WTC11 (cell line): ENCODE data around the gene NEUROG1. TPM values are rescaled to one million over a fixed set of nuclear protein-coding genes. Genes with fewer than 3 reads are reported as not detected.

Source experiments
- ATAC-seq: fragments of 200-7000 bp; cut with Tn5 transposase; 2 replicates; pipeline ENCODE4 v1.10.0; 2021; ENCODE audit warnings: mild to moderate bottlenecking, moderate library complexity
- CTCF ChIA-PET: fragments of 300-600 bp; sonication (Branson Sonifier 250); formaldehyde crosslinking; loops from one replicate; lab custom pipeline; 2021; ENCODE audit warnings: antibody characterized with exemption; lab: Charles Lee
- POLR2A ChIA-PET: fragments of 350-600 bp; sonication (Branson Sonifier 250); formaldehyde crosslinking; loops from one replicate; lab custom pipeline; 2021; ENCODE audit warnings: antibody characterized with exemption; lab: Charles Lee
- DNase-seq: peaks from one replicate; pipeline ENCODE4 v3.0.0; 2021; ENCODE audit warnings: low spot score
- H3K27ac Mint-ChIP-seq: 2 replicates; pipeline ENCODE4 v1.8.0; 2021; ENCODE audit warnings: mixed read lengths
- H3K27me3 Mint-ChIP-seq: 2 replicates; pipeline ENCODE4 v1.8.0; 2021; ENCODE audit warnings: low read depth, mild to moderate bottlenecking, moderate library complexity, mixed read lengths
- H3K36me3 Mint-ChIP-seq: 2 replicates; pipeline ENCODE4 v1.8.0; 2021; ENCODE audit warnings: mixed read lengths
- H3K4me1 Mint-ChIP-seq: 2 replicates; pipeline ENCODE4 v1.8.0; 2022; ENCODE audit warnings: mixed read lengths
- H3K4me3 Mint-ChIP-seq: 2 replicates; pipeline ENCODE4 v1.8.0; 2021; ENCODE audit warnings: mild to moderate bottlenecking, moderate library complexity, mixed read lengths
- H3K9me3 Mint-ChIP-seq: 2 replicates; pipeline ENCODE4 v1.8.0; 2021; ENCODE audit warnings: mixed read lengths
- ATF3 ChIP-seq: sonication (generic); formaldehyde crosslinking; conservative IDR thresholded peaks from 2 replicates; pipeline ENCODE4 v1.8.1; 2022; ENCODE audit warnings: mild to moderate bottlenecking, missing genetic modification reagents
- CBFB ChIP-seq: sonication (generic); formaldehyde crosslinking; IDR thresholded peaks from 2 replicates; pipeline ENCODE4 v1.8.1; 2022; ENCODE audit warnings: mild to moderate bottlenecking, low read depth, missing genetic modification reagents
- ELF4 ChIP-seq: sonication (generic); formaldehyde crosslinking; IDR thresholded peaks from 2 replicates; pipeline ENCODE4 v1.8.1; 2022; ENCODE audit warnings: low read depth, mild to moderate bottlenecking, moderate library complexity, missing genetic modification reagents
- EMX1 ChIP-seq: fragments of 250-450 bp; sonication (Bioruptor Pico); IDR thresholded peaks from 2 replicates; pipeline ENCODE4 v1.8.0; 2021; ENCODE audit warnings: mild to moderate bottlenecking
- FOXP1 ChIP-seq: sonication (generic); formaldehyde crosslinking; IDR thresholded peaks from 2 replicates; pipeline ENCODE4 v1.8.0; 2022; ENCODE audit warnings: missing genetic modification reagents, mild to moderate bottlenecking, moderate library complexity, borderline replicate concordance
- GTF2I ChIP-seq: fragments of 250-450 bp; sonication (Bioruptor Pico); conservative IDR thresholded peaks from 2 replicates; pipeline ENCODE4 v1.4.0; 2021; ENCODE audit warnings: mild to moderate bottlenecking
- IRF1 ChIP-seq: sonication (generic); formaldehyde crosslinking; IDR thresholded peaks from 2 replicates; pipeline ENCODE4 v1.8.0; 2023; ENCODE audit warnings: missing genetic modification reagents
- JUN ChIP-seq: sonication (generic); formaldehyde crosslinking; IDR thresholded peaks from 2 replicates; pipeline ENCODE4 v1.8.0; 2023; ENCODE audit warnings: mild to moderate bottlenecking, missing genetic modification reagents
- KAT7 ChIP-seq: sonication (generic); formaldehyde crosslinking; IDR thresholded peaks from 2 replicates; pipeline ENCODE4 v1.8.1; 2023; ENCODE audit warnings: missing genetic modification reagents, mild to moderate bottlenecking, borderline replicate concordance
- MXD4 ChIP-seq: fragments of 250-450 bp; sonication (Bioruptor Pico); IDR thresholded peaks from 2 replicates; pipeline ENCODE4 v1.8.0; 2021; ENCODE audit warnings: mild to moderate bottlenecking, moderate library complexity, borderline replicate concordance
- NR3C1 ChIP-seq: sonication (generic); formaldehyde crosslinking; conservative IDR thresholded peaks from 2 replicates; pipeline ENCODE4 v1.8.1; 2023; ENCODE audit warnings: low read depth, mild to moderate bottlenecking, missing genetic modification reagents
- PRDM15 ChIP-seq: sonication (generic); formaldehyde crosslinking; IDR thresholded peaks from 2 replicates; pipeline ENCODE4 v1.8.0; 2022; ENCODE audit warnings: missing genetic modification reagents
- PRRX2 ChIP-seq: fragments of 250-450 bp; sonication (Bioruptor Pico); IDR thresholded peaks from 2 replicates; pipeline ENCODE4 v1.8.0; 2021; ENCODE audit warnings: mild to moderate bottlenecking
- ZBTB43 ChIP-seq: sonication (generic); formaldehyde crosslinking; IDR thresholded peaks from 2 replicates; pipeline ENCODE4 v1.8.1; 2023; ENCODE audit warnings: mild to moderate bottlenecking, missing genetic modification reagents
- ZNF425 ChIP-seq: fragments of 250-450 bp; sonication (Bioruptor Pico); conservative IDR thresholded peaks from 2 replicates; pipeline ENCODE4 v1.9.0; 2021; ENCODE audit warnings: mild to moderate bottlenecking
- ZSCAN18 ChIP-seq: fragments of 250-450 bp; sonication (Bioruptor Pico); IDR thresholded peaks from 2 replicates; pipeline ENCODE4 v2.1.2; 2022; ENCODE audit warnings: mild to moderate bottlenecking, moderate library complexity
- total RNA-seq: library from RNA; stranded (reverse); gene quantifications from 3 replicates; pipeline ENCODE4 v1.2.3, GENCODE V29; 2021

Gene NEUROG1
- total RNA-seq, 1 experiment from 2014 or later = 0.13 TPM

DNA sequence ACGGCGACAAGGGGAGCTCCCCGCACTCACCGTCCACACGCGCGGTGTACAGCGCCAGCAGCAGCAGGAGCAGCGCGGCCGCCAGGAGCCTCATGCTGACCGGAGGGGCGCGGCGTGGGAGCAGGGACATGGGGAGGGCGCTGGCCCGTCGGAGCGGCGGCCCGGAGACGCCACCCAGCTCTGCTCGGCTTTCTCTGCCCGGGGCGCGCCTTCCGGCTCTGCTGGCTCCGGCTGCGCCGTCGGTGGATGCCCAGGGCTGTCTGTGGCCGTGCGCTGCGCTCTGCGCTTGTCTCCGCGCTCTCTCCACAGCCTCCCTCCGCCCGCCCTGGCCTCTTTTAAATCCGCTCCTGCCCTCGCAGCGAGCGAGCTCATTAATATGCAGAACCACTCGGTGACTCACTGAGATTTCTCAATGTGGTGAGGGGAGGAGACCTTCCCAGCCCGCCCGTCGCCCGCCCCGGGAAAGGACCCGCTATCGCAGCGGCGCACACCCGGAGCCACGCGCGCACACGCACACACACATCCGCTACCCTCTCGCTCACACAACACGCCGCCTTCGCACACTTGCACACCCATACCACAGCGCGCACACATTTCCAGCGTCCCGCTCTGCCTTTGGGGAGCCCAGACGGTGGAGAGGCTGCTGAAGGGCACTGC, 43.0 kb upstream of the NEUROG1 start, which contains the start of gene CXCL14 (continued):
- TF ChIP-seq GTF2I (CRISPR knock-in tag) = no peak
- TF ChIP-seq ZSCAN18 = no peak
- TF ChIP-seq FOXP1 (CRISPR knock-in tag) = no peak; the same call in 1 of the 2 replicates
- peak; percentile 93 for TF ChIP-seq ZBTB43
- no peak for TF ChIP-seq EMX1
- 0 out of 2 replicates have a peak, but pooled peaks have one; percentile 87 for TF ChIP-seq KAT7 (CRISPR knock-in tag)
- no peak for TF ChIP-seq JUN (CRISPR knock-in tag)
- no peak for TF ChIP-seq MXD4 (CRISPR knock-in tag)
- no peak for TF ChIP-seq IRF1 (CRISPR knock-in tag)
- no peak for TF ChIP-seq CBFB (CRISPR knock-in tag)

GRCh38 chr5:135578305-135578684, 42.5 kb upstream of the NEUROG1 start:
- POLR2A ChIA-PET = interaction anchor here (0.6 kb wide), 1 partner anchor 137 kb away, joined by 3 read pairs; no protein-coding TSS in a partner anchor

More at GRCh38 chr5:135578305-135578684, 42.5 kb upstream of the NEUROG1 start:
- CTCF ChIA-PET = interaction anchor here (0.6 to 6.8 kb wide), 15 partner anchors 13 to 257 kb away, joined by 3 to 119 read pairs (median 5); no protein-coding TSS in a partner anchor
- Mint-ChIP-seq H3K27me3 (peaks cover 80% of the 10 kb centered on the region), H3K27ac (no peak overlapping the region), H3K4me1 (peaks cover 21% of the 10 kb centered on the region), H3K36me3 (no peaks in the 10 kb centered on the region), H3K4me3 (peak overlapping the region; percentile 79), H3K9me3 (no peaks in the 10 kb centered on the region)
- ATAC-seq (peak; percentile 5), DNase-seq (no peak)
- TF ChIP-seq PRRX2 (CRISPR knock-in tag) (no peak), ELF4 (CRISPR knock-in tag) (no peak), ZNF425 (CRISPR knock-in tag) (no peak), KAT7 (CRISPR knock-in tag) (no peak; the same call in 1 of the 2 replicates), ATF3 (CRISPR knock-in tag) (no peak), PRDM15 (CRISPR knock-in tag) (no peak), NR3C1 (CRISPR knock-in tag) (no peak)
